AG08395 (cell line): ENCODE results near the gene CTDSP2.
"Not testable (repeated sequence)": the region's sequence is repeated elsewhere in the genome, so short reads cannot be mapped to it uniquely, and the experiment has no call there.

ENCODE experiments used
- DNase-seq: peaks from one replicate; pipeline ENCODE4 v3.0.0; 2012; ENCODE audit warnings: mixed read lengths, low spot score

The CTDSP2 gene

DNA sequence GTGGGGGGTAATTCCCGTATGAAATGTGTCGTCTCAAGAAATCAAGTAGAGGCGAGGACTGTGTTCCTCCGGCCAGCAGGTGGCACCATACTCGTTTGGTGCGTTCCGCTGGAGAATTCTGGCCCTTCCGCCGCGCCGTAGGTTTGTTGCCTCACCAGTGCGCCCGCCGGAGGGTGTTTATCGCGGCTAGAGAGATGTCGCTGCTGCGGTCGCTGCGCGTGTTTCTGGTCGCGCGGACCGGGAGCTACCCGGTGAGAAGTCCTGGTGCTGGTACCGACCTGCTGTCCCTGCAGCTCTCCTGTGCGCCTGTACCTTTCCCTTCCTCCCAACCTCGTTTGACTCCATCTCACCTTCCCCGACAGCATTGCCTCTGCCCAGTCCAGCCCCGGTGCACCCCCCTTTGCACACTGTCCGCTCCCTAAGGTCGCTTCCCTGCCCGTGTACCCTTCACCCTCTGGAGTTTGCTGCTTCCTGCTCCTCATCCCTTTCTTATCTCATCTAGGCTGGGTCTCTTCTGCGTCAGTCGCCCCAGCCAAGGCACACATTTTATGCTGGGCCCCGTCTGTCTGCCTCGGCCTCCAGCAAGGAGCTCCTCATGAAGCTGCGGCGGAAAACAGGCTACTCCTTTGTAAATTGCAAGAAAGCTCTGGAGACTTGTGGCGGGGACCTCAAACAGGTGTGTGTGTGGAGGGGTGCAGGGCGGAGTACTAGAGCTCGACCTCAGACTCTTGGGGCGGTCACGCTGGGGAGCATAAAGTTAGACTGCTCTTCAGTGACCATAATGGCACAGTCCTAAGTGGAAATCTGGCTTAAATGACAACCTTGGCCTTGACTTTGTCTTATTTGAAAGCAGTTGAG, 63.7 kb downstream of the CTDSP2 start, which contains the start of gene TSFM:
TSS of gene TSFM (plus strand) at position 180 of the 858 bp plus-strand sequence. CDS start at position 195, 15 bp downstream.
- DNase-seq = peak; percentile 87

DNA sequence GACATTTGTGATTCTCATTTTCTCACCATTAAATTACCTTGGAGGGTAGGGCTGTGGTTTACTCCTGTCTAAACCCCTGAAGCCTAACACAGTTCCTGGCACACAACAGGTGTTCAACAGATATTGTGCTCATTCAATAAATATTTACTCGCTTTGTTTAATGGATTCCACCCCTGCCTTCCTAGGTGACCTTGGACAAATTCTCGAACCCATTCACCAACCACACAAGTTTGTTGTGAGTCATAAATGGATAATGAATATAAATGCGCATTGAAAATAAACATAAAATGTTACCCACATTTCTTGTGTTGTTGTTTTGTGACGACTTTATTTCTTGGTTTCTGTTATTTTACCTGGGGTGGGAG, 64.3 kb downstream of the CTDSP2 start:
- DNase-seq = no peak

DNA sequence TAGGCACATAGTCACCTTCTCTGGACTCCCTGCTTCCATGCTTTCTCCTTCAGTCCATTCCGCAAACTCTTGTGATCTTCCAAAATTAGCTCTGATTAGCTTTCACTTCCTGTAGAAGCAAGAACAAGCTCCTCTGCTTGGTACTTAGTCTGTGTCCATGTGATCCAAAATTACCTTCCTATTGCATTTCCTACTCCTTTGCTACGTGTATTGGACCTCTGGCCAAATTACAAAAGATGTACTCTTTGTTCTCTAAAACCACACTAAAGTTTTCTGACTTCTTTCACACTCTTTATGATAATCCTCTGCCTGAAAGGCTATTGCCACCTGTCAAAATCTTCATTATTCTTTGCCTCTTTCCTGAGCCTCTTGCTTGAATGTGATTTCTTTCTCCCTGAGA, 64.7 kb downstream of the CTDSP2 start:
- DNase-seq = no peak

DNA sequence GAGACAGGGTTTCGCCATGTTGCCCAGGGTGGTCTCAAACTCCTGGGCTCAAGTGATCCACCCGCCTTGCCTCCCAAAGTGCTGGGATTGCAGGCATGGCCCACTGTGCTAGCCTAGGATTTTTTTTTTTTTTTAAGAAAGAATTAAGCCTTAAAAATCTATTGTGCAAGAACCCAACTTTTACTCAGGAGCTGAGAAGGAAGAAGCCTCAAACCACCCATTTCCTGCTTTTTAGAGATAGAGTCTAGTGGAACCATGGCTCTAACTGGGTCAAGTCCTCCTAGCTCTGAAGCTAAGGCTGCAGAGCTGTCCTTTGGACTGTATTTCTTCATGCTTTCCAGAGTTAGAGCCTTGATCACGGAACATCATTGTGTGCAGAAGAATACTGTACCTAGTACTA, 65.3 kb downstream of the CTDSP2 start:
- no peak for DNase-seq

DNA sequence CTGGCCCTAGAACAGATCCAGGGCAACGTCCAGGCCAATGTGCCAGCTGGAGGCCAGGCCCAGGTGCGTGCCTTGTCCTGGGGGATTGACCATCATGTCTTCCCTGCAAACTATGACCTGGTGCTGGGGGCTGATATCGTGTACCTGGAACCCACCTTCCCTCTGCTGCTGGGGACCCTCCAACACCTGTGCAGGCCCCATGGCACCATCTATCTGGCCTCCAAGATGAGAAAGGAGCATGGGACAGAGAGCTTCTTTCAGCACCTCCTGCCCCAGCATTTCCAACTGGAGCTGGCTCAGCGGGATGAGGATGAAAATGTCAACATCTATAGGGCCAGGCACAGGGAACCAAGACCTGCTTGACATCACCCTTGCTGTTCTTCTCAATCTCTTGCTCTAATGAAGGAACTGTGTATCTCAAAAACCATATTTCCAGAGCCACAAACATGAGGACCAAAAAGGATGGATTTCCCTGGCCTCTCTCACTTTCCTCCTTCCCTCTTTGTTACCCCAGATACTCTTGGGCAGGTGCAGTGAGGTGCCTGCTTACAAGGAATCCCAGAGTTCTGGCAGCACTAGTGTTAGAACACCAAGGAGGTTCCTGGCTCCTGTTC, 66.1 kb downstream of the CTDSP2 start:
- DNase-seq = no peak

DNA sequence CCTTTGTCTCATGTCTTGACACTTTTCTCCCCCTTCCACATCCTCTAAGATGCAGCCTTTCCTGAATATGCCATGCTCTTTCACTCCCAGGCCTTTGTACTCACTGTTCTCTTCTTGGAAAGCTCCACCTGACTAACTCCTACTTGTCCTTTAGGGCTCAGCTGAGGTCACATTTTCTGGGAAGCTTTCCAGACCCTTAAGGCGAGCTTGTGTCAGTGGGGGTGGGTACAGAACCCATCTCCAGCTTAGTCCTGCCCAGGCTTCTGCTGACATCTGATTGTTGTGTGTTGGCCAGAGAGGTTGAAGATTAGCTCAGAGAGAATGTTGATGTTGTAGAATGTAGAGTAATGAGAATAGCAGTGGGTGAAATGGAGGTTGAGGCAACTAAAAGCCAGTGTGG, 66.8 kb downstream of the CTDSP2 start:
- no peak for DNase-seq

DNA sequence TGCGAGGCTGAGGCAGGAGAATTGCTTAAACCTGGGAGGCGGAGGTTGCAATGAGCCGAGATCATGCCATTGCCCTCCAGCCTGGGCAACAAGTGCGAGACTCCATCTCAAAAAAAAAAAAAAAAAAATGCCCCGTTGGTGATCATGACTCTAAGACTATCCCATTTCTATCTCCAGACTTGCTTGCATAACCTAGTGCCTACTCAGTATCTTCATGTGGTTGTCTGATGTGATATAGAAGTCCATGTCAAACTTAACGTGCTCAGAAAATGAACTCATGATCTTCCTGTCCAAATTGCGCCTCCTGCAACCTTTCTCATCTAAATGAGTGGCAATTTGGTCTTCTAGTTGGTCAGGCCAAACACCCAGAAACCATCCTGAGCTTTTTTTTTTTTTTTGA, 68.6 kb downstream of the CTDSP2 start:
- no peak for DNase-seq

DNA sequence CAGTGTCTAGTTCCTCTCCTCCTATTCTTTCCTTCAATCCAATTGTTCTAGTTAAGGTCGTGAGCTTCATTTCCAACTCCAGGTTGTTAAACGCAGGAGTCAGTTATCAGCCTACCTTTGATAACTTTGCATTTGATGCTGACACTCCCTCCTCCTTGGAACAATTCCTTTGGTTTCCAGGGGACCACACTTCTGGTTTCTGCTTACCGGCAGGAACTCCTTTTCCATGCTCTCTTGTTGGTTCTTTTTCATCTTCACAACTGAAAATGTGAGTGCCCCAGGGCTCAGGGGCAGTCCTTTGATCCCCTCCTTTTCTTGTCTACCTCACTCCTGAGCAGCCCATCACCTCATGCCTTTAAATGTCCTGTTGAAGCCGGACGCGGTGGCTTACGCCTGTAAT, 69.2 kb downstream of the CTDSP2 start:
- DNase-seq = no peak

DNA sequence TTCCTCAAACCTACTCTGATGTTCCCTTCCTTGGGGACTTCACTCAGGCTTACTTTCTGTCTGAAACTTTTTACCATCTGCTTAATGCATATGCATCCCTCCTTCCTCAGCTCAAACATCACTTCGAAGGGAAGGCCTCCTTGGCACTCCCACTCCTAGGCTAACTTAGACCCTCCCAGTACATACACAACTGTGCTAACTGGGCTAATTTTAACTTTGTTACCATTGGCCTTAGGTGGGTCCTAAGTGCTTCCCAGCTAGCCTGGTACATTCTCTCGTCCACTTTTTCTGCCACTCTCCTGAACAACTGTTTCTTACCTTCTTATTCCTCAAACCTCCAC, 70.3 kb downstream of the CTDSP2 start:
- no peak for DNase-seq

DNA sequence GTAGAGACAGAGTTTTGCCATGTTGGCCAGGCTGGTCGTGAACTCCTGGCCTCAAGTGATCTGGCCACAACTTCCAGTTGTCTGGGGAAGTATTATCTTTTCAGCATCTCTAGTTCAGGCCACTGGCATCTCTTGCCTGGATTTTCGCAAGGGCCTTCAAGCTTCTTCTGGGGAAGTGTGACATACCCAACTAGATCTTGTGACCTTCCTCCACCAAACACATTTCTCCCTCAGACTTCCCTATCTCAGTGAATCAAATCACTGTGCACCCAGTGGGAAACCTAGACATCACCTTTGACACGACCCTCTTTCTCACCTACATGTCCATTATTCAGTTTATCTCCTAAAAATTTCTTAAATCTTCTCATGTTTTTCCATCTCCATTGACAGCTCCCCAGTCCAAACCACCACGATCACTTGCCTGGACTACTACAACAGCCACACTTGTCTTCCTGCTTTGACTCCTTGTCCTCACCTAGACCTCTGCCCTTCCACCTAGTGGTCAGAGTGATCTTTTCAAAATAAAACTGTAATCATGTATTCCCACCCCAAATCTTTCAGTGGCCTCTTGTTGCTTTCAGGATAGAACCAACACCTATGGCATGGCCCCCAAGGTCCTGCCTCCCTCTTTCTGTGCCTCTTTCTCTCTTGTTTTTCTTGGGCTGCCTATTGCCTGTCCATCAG, 70.8 kb downstream of the CTDSP2 start:
- no peak for DNase-seq

DNA sequence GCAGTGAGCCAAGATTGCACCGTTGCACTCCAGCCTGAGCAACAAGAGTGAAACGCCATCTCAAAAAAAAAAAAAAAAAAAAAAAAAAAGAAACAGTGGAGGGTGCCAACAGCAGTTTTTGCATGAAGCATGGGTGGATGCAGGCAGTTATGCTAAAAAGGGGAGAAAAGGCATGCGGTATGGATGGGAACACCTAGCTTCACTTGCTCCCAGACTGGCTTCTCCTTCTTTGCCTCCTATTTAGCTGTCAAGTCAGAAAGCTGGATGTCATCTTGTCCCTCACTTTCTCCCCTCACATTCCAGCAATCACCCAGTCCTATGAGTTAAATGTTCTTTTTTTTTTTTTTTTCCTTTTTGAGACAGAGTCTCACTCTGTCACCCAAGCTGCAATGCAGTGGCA, 71.5 kb downstream of the CTDSP2 start:
- DNase-seq = no peak

DNA sequence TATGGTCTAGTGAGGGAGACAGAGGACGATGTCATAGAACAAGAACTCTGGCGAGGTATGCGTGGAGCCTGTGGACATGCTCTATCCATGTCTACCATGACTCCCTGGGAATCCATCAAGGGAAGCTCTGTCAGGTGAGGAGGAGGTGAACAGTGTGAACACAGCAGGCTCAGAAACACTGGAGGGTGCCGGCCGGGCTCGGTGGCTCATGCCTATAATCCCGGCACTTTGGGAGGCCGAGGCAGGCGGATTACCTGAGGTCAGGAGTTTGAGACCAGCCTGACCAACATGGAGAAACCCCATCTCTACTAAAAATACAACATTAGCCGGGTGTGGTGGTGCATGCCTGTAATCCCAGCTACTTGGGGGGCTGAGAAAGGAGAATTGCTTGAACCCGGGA, 71.9 kb downstream of the CTDSP2 start:
- DNase-seq = not testable (repeated sequence)

DNA sequence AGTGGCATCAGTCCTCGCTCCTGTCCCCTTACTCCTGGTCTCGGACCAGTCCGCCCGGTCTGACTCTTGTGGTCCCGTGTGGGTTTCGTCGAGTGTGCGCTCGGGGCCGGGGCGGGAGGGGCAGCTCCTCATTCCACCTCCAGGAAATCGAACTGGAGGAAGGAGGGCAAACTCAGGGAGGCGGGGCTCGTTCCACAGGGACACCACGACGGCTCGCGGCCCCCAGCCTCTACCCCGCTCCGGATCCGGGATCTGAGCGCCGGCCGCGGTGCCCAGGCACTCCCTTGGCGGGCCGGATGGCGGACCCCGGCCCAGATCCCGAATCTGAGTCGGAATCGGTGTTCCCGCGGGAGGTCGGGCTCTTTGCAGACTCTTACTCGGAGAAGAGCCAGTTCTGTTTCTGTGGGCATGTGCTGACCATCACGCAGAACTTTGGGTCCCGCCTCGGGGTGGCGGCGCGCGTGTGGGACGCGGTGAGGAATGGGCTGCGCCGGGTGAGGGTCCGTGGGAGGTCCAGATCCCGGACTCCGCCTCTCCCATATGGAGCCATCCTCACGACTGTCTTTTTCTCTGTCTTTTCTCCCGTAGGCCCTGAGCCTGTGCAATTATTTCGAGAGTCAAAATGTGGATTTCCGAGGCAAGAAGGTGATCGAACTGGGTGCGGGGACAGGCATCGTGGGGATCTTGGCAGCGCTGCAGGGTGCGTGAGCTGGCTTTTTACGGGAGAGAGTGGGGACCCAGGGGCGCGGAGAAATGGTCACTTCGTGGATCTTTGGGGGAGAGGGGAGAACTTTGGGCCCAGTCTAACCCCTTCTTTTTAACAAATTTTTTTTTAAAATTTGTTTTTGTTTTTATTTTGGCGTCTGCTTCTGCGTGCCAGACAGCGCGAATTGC, 73.9 kb downstream of the CTDSP2 start, which contains the start of gene EEF1AKMT3:
TSS of gene EEF1AKMT3 (plus strand) at position 186 of the 894 bp plus-strand sequence. CDS start at position 297, 111 bp downstream.
- peak; percentile 71 for DNase-seq

DNA sequence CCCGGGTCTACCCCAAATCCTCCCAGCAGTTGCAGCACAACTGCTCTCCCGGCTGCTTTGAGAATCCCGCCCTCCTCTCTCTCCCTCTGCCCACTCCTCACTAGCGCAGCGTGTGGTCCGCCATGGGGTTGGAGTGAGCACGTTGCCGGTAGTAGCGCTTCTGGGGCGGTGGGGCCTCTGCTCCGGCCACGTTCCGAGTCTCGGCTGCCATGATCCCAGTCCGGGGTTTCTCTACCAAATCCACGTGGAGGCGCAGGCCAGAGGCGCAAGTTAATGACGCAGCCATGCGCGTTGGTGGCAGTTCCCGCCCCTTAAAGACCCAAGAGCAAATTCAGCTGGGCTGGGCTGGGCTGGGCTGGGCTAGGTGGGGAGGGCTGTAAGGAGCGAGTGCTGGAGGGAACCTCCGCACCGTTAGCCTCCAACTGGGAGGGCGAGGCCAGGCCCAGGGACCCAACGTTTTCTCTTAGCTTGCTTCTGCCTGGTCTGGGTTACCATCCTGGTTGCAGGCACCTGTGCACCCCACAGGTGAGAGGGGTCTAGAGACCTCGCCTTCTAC, 74.6 kb downstream of the CTDSP2 start, which contains the start of gene METTL1:
TSS of gene METTL1 (minus strand) at position 233 of the 556 bp plus-strand sequence. CDS start at position 211, 22 bp downstream.
- peak; percentile 97 for DNase-seq

DNA sequence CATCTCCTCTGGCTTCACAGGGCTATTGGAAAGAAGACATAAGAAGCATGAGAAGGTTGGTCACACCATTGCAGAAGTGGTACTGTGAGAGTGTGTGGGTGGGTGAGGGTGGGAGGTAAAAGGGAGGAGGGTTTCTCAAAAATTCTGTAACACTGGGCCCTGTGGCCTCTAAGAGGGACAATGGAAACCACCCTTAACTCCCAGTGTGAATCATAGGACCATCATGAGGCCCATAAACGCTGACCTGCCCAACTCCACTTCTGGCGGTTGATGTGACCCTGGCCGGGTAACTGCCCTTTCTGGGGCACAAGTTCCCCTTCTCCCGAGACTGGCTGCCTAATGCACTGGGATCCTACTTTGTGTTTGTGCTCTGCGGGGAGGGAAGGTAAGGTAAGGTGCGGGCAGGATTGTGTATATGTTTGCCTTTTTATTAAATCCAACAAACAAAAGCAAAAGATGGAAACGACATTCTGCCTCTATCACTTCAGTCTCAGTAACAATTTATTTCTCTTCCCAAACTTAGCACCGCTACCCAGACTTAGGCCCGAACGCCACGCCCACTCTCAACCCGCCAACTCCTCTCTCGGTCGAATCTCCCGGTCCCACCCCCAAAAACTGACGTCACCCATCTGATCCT, 75.2 kb downstream of the CTDSP2 start:
- DNase-seq = peak; percentile 94

DNA sequence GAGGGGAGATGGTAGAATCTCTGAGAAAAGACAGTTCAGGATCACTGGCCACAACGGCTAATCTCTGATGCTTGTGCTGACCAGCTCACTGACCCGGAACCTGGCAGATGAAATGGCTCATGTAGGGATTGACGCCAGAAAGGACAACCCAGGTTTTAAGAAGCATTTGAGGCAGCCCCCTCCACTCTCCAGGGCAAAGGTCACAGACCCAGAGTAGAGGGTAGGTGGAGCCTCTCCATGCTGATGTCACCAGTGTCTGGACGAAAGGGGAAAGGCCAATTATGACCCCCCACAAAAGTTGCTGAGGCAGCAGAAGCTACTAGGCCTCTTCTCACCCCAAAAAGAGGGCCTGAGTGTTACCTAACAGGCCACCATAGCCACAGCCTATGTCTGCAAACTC, 75.8 kb downstream of the CTDSP2 start:
- DNase-seq = no peak
